Gastroesophageal sphincter (tissue), 3 donors: ENCODE measurements around the gene PXK.

Experiments used
- CTCF ChIP-seq, 4 experiments: fragments of 200-600 bp in 2 of 4; fragments of 450-650 bp in 2 of 4; sonication (generic) in 1 of 4; IDR thresholded peaks; one replicate each; pipeline ENCODE4 v1.5.1; 2017 to 2019; ENCODE audit warnings: antibody characterized with exemption in 4 of 4, mild to moderate bottlenecking in 2 of 4, moderate library complexity in 2 of 4
- POLR2A ChIP-seq, 2 donors: fragments of 450-650 bp; IDR thresholded peaks; one replicate each; pipeline ENCODE4 v1.6.1; 2017; ENCODE audit warnings: antibody characterized with exemption in 2 of 2, mild to moderate bottlenecking in 2 of 2, moderate library complexity in 1 of 2

GRCh38 chr3:58441514-58442450, 109.1 kb downstream of the PXK start:
- TF ChIP-seq CTCF (IDR thresholded peaks at IDR 0.05), result no peak
- TF ChIP-seq POLR2A (IDR thresholded peaks at IDR 0.05), result no peak
